NCI-H446 treated with DMSO at 0.1 percent for 48 hours (cell line): ENCODE data around the gene SMTN.
A peak's percentile ranks its signal among the peaks of the same experiment; 100 is the strongest.
"Not testable (repeated sequence)": the region's sequence is repeated elsewhere in the genome, so short reads cannot be mapped to it uniquely, and the experiment has no call there.

ENCODE experiments used
- DNase-seq: peaks from one replicate; lab custom pipeline; 2025; lab: John Stamatoyannopoulos, UW

The SMTN gene

GRCh38 chr22:31090217-31091085, 9.3 kb downstream of the SMTN start:
- DNase-seq = no peak

- DNase-seq = no peak
Measured at GRCh38 chr22:31091106-31091975, 10.2 kb downstream of the SMTN start.

GRCh38 chr22:31092161-31092560, 11.0 kb downstream of the SMTN start:
- no peak for DNase-seq

- DNase-seq = peak; percentile 2
Measured at GRCh38 chr22:31093086-31093850, 12.2 kb downstream of the SMTN start.

- peak; percentile 88 for DNase-seq
Measured at GRCh38 chr22:31094021-31094551, 13.0 kb downstream of the SMTN start.

- no peak for DNase-seq
Measured at GRCh38 chr22:31094741-31095140, 13.6 kb downstream of the SMTN start.

GRCh38 chr22:31095637-31096249, 14.6 kb downstream of the SMTN start:
- DNase-seq = no peak

GRCh38 chr22:31096657-31097279, 15.7 kb downstream of the SMTN start:
- DNase-seq = no peak

GRCh38 chr22:31097539-31097938, 16.4 kb downstream of the SMTN start:
- not testable (repeated sequence) for DNase-seq

- no peak for DNase-seq
Measured at GRCh38 chr22:31097941-31098631, 17.0 kb downstream of the SMTN start.

- no peak for DNase-seq
Measured at GRCh38 chr22:31098632-31099110, 17.6 kb downstream of the SMTN start.

- DNase-seq = no peak
Measured at GRCh38 chr22:31099386-31099785, 18.3 kb downstream of the SMTN start.

GRCh38 chr22:31099841-31100761, 19.0 kb downstream of the SMTN start:
- DNase-seq = no peak

- no peak for DNase-seq
Measured at GRCh38 chr22:31100762-31101525, 19.8 kb downstream of the SMTN start.

GRCh38 chr22:31102441-31103081, 21.4 kb downstream of the SMTN start:
- DNase-seq = no peak

- DNase-seq = no peak
Measured at GRCh38 chr22:31103111-31103510, 22.0 kb downstream of the SMTN start.

GRCh38 chr22:31103899-31104694, 23.0 kb downstream of the SMTN start:
- no peak for DNase-seq
